Hematopoietic multipotent progenitor cell treated with erythropoietin and hydrocortisone succinate and interleukin-3 and kit ligand, for 8 days (in vitro differentiated cells): ENCODE data around the gene TMPRSS7.

Experiments used
- DNase-seq: peaks from one replicate; pipeline ENCODE4 v3.0.0-alpha.2; 2015

The TMPRSS7 gene

GRCh38 chr3:112034436-112034835 is at the start of gene TMPRSS7:
Gene TMPRSS7 (plus strand): TSS chr3:112034736. CDS start chr3:112034846, 110 bp downstream.
- no peak for DNase-seq

- DNase-seq: no peak
These were observed 47.7 kb upstream of the TMPRSS7 start for GRCh38 chr3:111986800-111987199.

- DNase-seq: peak; percentile 74
These were observed 45.4 kb upstream of the TMPRSS7 start for GRCh38 chr3:111989061-111989678.

- no peak for DNase-seq
These were observed 41.5 kb upstream of the TMPRSS7 start for GRCh38 chr3:111993038-111993437.

GRCh38 chr3:111998636-111999483 is 35.7 kb upstream of the TMPRSS7 start, which contains the start of gene TAGLN3:
Gene TAGLN3 (plus strand): TSS chr3:111998922. CDS start chr3:111999423, 501 bp downstream.
- DNase-seq: no peak

GRCh38 chr3:111999484-112000324 is 34.8 kb upstream of the TMPRSS7 start:
- DNase-seq: no peak

GRCh38 chr3:112000367-112000771 is 34.2 kb upstream of the TMPRSS7 start:
- DNase-seq: no peak

GRCh38 chr3:112000966-112001365 is 33.6 kb upstream of the TMPRSS7 start:
- no peak for DNase-seq

GRCh38 chr3:112001526-112001925 is 33.0 kb upstream of the TMPRSS7 start:
- no peak for DNase-seq

- DNase-seq: no peak
These were observed 32.2 kb upstream of the TMPRSS7 start for GRCh38 chr3:112002096-112002971.

- no peak for DNase-seq
These were observed 31.0 kb upstream of the TMPRSS7 start for GRCh38 chr3:112003321-112004080.

- DNase-seq: no peak
These were observed 30.3 kb upstream of the TMPRSS7 start for GRCh38 chr3:112004187-112004586.

- DNase-seq: no peak
These were observed 29.9 kb upstream of the TMPRSS7 start for GRCh38 chr3:112004669-112005068.

- DNase-seq: no peak
These were observed 29.4 kb upstream of the TMPRSS7 start for GRCh38 chr3:112005091-112005672.

GRCh38 chr3:112007633-112008032 is 26.9 kb upstream of the TMPRSS7 start:
- DNase-seq: no peak

GRCh38 chr3:112009670-112010069 is 24.9 kb upstream of the TMPRSS7 start:
- no peak for DNase-seq

- no peak for DNase-seq
These were observed 23.9 kb upstream of the TMPRSS7 start for GRCh38 chr3:112010636-112011035.

GRCh38 chr3:112011376-112011940 is 23.1 kb upstream of the TMPRSS7 start:
- no peak for DNase-seq

- DNase-seq: no peak
These were observed 22.1 kb upstream of the TMPRSS7 start for GRCh38 chr3:112012205-112012992.
